Renal cortical epithelial cell (primary cell): ENCODE results near the gene KRTDAP. TPM values are rescaled to one million over a fixed set of nuclear protein-coding genes. Genes with fewer than 3 reads are reported as not detected.

ENCODE experiments used
- DNase-seq: peaks from one replicate; pipeline ENCODE4 v3.0.0-alpha.2; 2011; ENCODE audit warnings: low read depth
- total RNA-seq: library from RNA; depleted of rRNA; stranded (reverse); fragments of >200 nt; gene quantifications from 2 replicates; pipeline ENCODE4 v1.2.3, GENCODE V29; 2014

KRTDAP gene
- total RNA-seq, 1 donor from 2014 or later = not detected

GRCh38 chr19:35512831-35513627, 22.8 kb upstream of the KRTDAP start:
- DNase-seq = no peak

- no peak for DNase-seq
Observed at GRCh38 chr19:35511337-35511736, 21.1 kb upstream of the KRTDAP start.

- DNase-seq = no peak
Observed at GRCh38 chr19:35510626-35510964, 20.3 kb upstream of the KRTDAP start.

- DNase-seq = peak; percentile 51
Observed at GRCh38 chr19:35509861-35510625, 19.8 kb upstream of the KRTDAP start.

- DNase-seq = peak; percentile 61
Observed at GRCh38 chr19:35509018-35509652, 18.9 kb upstream of the KRTDAP start.

GRCh38 chr19:35508129-35508528, 17.9 kb upstream of the KRTDAP start:
- no peak for DNase-seq

GRCh38 chr19:35507561-35507960, 17.3 kb upstream of the KRTDAP start:
- DNase-seq = no peak

- no peak for DNase-seq
Observed at GRCh38 chr19:35506011-35506410, 15.7 kb upstream of the KRTDAP start.

- DNase-seq = no peak
Observed at GRCh38 chr19:35502751-35503150, 12.5 kb upstream of the KRTDAP start.

- DNase-seq = no peak
Observed at GRCh38 chr19:35501684-35502083, 11.4 kb upstream of the KRTDAP start.

GRCh38 chr19:35500611-35501010, 10.3 kb upstream of the KRTDAP start:
- no peak for DNase-seq

GRCh38 chr19:35498984-35499527, 8.8 kb upstream of the KRTDAP start:
- no peak for DNase-seq

- no peak for DNase-seq
Observed at GRCh38 chr19:35498220-35498619, 8.0 kb upstream of the KRTDAP start.

- DNase-seq = no peak
Observed at GRCh38 chr19:35497406-35497805, 7.1 kb upstream of the KRTDAP start.

- DNase-seq = peak; percentile 36
Observed at GRCh38 chr19:35495107-35496064, 5.1 kb upstream of the KRTDAP start.

- no peak for DNase-seq
Observed at GRCh38 chr19:35493971-35494370, 3.7 kb upstream of the KRTDAP start.

- no peak for DNase-seq
Observed at GRCh38 chr19:35491836-35492360, 1.6 kb upstream of the KRTDAP start.

GRCh38 chr19:35488677-35489076, 1.6 kb downstream of the KRTDAP start:
- no peak for DNase-seq

GRCh38 chr19:35487656-35488182, 2.5 kb downstream of the KRTDAP start:
- no peak for DNase-seq

- no peak for DNase-seq
Observed at GRCh38 chr19:35486268-35486708, 4.0 kb downstream of the KRTDAP start.
